Epithelial cell of proximal tubule (primary cell): ENCODE data around the gene TSSK2. TPM values are rescaled to one million over a fixed set of nuclear protein-coding genes. Genes with fewer than 3 reads are reported as not detected.

Experiments
- DNase-seq: peaks from one replicate; pipeline ENCODE4 v3.0.0-alpha.2; 2011; ENCODE audit warnings: low read depth
- H3K4me3 ChIP-seq: 2 replicates; pipeline ENCODE4 v1.5.1; 2011; ENCODE audit warnings: low read depth, mild to moderate bottlenecking, low read length
- total RNA-seq: library from RNA; depleted of rRNA; stranded (reverse); fragments of >200 nt; gene quantifications from 2 replicates; pipeline ENCODE4 v1.2.3, GENCODE V29; 2015
- TF ChIP-seq, protein P1 (sequence below): conservative IDR thresholded peaks from 2 replicates; pipeline ENCODE4 v1.5.1; 2012; ENCODE audit warnings: low read depth, mild to moderate bottlenecking, low read length

The TSSK2 gene
- total RNA-seq, 1 donor from 2014 or later, result not detected

DNA sequence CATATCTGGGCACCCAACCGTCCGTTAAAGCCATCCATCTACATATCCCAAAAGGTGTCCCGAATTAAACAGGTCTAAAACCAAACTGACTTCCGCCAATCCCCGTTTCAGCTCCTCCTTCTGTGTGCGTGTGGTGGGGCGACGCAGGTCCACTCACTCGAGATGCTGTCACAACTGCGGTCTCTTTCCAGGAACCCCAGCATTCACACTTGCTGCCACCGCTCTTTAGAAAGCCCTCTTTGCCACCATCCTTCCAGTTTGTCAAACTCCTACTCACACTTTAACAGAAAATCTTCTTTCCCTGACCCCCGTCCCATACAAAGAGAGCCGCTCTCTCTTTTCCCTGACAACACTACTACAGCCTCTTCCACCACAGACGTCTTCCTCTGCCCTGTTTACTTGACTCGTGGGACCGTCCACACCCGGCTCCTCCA lies 12.9 kb downstream of the TSSK2 start:
- no peak for DNase-seq
- H3K4me3 ChIP-seq, result peak overlapping the region; percentile 99
- TF ChIP-seq, protein P1, sequence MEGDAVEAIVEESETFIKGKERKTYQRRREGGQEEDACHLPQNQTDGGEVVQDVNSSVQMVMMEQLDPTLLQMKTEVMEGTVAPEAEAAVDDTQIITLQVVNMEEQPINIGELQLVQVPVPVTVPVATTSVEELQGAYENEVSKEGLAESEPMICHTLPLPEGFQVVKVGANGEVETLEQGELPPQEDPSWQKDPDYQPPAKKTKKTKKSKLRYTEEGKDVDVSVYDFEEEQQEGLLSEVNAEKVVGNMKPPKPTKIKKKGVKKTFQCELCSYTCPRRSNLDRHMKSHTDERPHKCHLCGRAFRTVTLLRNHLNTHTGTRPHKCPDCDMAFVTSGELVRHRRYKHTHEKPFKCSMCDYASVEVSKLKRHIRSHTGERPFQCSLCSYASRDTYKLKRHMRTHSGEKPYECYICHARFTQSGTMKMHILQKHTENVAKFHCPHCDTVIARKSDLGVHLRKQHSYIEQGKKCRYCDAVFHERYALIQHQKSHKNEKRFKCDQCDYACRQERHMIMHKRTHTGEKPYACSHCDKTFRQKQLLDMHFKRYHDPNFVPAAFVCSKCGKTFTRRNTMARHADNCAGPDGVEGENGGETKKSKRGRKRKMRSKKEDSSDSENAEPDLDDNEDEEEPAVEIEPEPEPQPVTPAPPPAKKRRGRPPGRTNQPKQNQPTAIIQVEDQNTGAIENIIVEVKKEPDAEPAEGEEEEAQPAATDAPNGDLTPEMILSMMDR, result no peak

DNA sequence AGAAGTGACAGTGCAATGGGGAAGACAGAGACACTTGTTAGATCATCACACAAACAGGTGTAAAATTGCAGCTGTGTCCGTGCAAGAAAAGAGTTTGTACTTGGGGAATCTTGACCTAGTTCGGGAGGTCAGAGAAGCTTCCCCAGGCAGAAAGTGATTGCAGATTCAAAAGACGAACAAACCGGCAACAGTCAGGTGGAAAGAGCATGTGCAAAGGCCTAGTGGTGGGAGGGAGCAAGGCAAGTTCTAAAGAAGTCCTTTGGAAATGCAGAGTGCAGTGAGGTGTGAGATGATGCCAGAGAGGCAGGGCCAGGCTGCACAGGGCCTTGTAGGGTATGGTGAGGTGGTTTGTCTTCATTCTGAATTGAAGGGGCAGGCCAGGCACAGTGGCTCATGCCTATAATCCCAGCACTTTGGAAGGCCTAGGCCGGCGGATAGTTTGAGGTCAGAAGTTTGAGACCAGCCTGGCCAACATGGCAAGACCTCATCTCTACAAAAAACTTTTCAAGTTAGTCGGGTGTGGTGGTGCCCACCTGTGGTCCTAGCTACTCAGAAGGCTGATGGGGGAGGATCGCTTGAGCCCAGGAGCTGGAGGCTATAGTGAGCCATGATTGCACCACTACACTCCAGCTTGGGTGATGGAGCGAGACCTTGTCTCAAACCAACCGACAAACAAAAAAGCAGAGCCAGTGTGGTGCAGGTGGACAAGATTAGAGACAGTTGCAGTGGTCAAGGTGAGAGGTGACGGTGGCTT lies 15.3 kb downstream of the TSSK2 start:
- H3K4me3 ChIP-seq, result no peak overlapping the region
- DNase-seq, result no peak
- TF ChIP-seq, protein P1, result peak; percentile 25

DNA sequence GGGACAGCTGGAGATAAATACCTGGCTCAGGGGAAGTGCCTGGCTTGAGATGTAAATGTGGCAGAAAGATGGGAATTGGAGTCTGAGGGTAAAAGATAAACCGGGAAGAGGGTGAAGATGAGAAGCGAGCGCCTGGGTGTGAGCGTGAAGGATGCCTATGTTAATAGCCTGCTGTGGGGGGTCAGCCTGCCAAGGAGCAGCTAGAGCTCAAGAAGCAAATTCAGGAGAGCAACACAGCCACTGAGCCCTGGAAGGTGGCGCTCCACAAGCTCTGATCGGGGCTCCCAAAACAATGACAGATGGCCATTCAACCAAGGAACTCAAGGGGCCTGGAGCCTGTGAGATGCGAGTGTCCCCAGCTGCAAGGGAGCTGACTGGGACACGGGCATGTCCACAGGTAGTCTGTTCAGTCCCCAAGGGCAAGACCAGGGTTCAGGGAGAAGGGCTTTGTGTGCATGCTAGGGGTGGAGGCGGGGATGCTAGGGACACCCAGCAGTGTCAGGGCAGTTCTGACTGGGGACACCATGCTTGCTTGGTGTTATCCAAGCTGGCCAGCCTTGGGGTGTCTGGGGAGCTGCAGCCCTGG lies 16.2 kb downstream of the TSSK2 start:
- no peak overlapping the region for H3K4me3 ChIP-seq
- TF ChIP-seq, protein P1, result no peak
- DNase-seq, result no peak

DNA sequence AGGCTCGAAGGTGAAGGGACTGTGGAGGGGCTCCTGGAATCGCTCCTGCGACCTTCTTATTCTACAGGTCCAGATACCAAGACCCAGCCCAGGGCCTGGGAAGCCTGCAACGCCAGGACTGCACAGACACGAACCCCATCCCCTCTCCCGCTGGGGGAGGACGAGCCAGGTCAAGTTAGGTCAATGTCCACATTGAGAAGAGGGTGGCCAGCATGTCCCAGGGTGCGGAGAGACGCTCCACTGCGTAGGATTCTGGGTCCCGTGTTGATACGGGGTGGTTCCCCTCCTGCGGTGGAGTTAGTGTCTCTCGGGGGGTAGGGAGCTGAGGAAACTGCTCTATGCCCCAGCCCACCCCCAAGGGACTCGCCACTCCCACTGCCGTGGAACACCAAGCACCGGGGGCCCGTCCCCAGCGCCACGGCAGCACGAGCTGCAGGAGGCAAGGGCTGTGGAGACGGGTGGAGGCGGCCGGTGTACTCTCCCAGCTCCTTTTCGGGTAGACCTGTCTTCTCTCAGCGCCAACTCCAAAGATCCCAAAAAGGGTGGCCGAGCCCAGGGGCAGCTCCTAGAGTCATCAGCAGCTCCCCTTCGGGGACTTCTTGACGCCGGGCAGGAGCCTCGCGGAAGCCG lies 17.4 kb downstream of the TSSK2 start:
- TF ChIP-seq, protein P1, result no peak
- no peak overlapping the region for H3K4me3 ChIP-seq
- DNase-seq, result no peak

DNA sequence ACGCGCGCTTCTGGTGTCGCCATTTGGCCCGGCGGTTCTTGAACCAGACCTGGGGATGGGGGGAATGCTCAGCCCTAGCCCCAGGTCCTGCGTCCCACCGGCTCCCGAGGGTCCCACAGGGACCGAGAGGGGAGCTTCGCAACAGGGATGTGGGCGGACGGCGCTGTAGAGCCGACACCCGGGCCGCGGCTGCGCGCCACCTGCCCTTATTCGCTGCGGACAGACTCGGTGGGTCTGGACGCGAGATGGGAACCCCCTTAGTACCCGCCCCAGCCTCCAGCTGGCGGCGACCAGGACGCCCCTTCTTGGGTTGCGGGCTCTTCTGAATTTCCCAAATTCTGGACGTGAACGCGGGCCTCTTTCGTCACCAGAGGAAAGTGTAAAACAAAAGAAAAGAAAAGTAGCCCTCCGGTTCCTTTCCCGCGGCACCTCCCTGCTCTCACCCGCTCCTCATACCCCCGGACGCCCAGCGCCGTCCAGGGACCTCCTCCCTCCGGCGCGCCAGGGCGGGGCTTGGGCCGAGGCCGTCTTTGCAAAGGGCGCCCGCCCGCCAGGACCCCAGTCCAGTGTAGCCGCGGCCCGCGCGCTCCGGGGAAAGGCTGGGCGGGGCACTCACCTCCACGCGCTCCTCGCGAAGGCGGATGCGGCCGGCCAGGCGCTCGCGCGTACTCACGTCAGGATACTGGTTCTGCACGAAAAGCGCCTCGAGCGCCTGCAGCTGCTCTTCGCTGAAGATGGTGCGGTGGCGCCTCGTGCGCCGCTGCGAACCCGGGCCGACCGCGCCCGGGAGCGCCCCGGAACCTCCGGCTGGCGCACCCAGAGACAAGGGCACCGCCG lies 18.2 kb downstream of the TSSK2 start:
- DNase-seq, result no peak
- H3K4me3 ChIP-seq, result no peak overlapping the region
- TF ChIP-seq, protein P1, result no peak

DNA sequence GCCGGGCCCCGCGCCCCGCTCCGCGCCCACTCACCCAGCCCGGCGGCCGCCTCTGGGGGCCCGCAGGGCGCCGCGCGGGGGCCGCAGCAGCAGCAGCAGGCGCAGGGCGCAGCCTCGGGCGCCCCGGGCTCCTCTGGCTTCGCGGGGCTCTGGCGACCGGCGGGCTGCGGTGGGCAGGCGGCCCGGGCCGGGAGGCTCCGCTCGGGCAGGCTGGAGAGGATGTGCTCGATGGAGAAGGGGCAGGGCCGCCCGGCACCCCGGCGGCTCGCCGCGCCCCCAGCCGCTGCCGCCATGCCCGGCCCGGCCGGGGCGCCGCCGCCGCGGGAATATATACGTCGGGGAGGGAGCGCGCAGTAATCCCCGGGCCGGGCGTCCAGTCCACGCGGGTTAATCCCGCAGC lies 18.9 kb downstream of the TSSK2 start, which contains the start of gene GSC2:
Gene GSC2, minus strand, starts transcription at position 302 of the 400 bp plus-strand sequence. Its CDS starts 9 bp downstream, at position 293.
- TF ChIP-seq, protein P1, result no peak
- no peak within 1 kb of the TSS for H3K4me3 ChIP-seq
- no peak for DNase-seq
